DOHH2 (cell line): ENCODE results near the gene ZNF366.

ENCODE experiments used
- H3F3A ChIP-seq: fragments of 200-600 bp; sonication (generic), shearing (Covaris generic); 2 replicates; pipeline ENCODE4 v1.6.0; 2016; ENCODE audit warnings: antibody characterized with exemption, mild to moderate bottlenecking; ENCODE audit not compliant: control insufficient read depth, insufficient read depth
- H3K27ac ChIP-seq: fragments of 200-600 bp; sonication (generic); 2 replicates; pipeline ENCODE4 v1.5.1; 2014; ENCODE audit warnings: low read depth, mild to moderate bottlenecking, low read length, moderate library complexity
- H3K27me3 ChIP-seq: fragments of 200-600 bp; sonication (generic); 2 replicates; pipeline ENCODE4 v1.6.1; 2014; ENCODE audit warnings: mild to moderate bottlenecking, low read length, mixed read lengths; ENCODE audit not compliant: control insufficient read depth
- H3K36me3 ChIP-seq: fragments of 200-600 bp; sonication (generic); 2 replicates; pipeline ENCODE4 v1.6.1; 2014; ENCODE audit warnings: mild to moderate bottlenecking, low read length, moderate library complexity, mixed read lengths; ENCODE audit not compliant: control insufficient read depth
- H3K4me1 ChIP-seq: fragments of 200-600 bp; sonication (generic); 2 replicates; pipeline ENCODE4 v1.6.1; 2014; ENCODE audit warnings: mild to moderate bottlenecking, low read length, mixed read lengths; ENCODE audit not compliant: control insufficient read depth
- H3K4me2 ChIP-seq: fragments of 200-600 bp; sonication (generic); 2 replicates; pipeline ENCODE4 v1.6.0; 2014; ENCODE audit warnings: mild to moderate bottlenecking, low read length, moderate library complexity
- H3K4me3 ChIP-seq: fragments of 200-600 bp; sonication (generic); 2 replicates; pipeline ENCODE4 v1.5.1; 2014; ENCODE audit warnings: mild to moderate bottlenecking, low read length, mixed read lengths
- H3K79me2 ChIP-seq: fragments of 200-600 bp; sonication (generic); 2 replicates; pipeline ENCODE4 v1.6.1; 2014; ENCODE audit warnings: mild to moderate bottlenecking, low read length, mixed read lengths; ENCODE audit not compliant: control insufficient read depth
- H3K9me2 ChIP-seq: fragments of 200-600 bp; sonication (generic); replicated peaks from 2 replicates; pipeline ENCODE4 v1.6.1; 2014; ENCODE audit warnings: mild to moderate bottlenecking, low read length, mixed read lengths; ENCODE audit not compliant: control insufficient read depth
- H3K9me3 ChIP-seq: fragments of 200-600 bp; sonication (generic); 2 replicates; pipeline ENCODE4 v1.6.1; 2014; ENCODE audit warnings: antibody characterized with exemption, low read length, mixed read lengths; ENCODE audit not compliant: control insufficient read depth, insufficient read depth
- H4K20me1 ChIP-seq: fragments of 200-600 bp; sonication (generic); 2 replicates; pipeline ENCODE4 v1.6.0; 2014; ENCODE audit warnings: low read depth, mild to moderate bottlenecking, antibody characterized with exemption, low read length, moderate library complexity; ENCODE audit not compliant: control insufficient read depth, insufficient read depth
- EZH2phosphoT487 ChIP-seq: fragments of 200-600 bp; sonication (generic); IDR thresholded peaks from 2 replicates; pipeline ENCODE4 v1.6.1; 2017; ENCODE audit warnings: borderline replicate concordance, mild to moderate bottlenecking, antibody characterized with exemption, low read length, moderate library complexity, mixed read lengths
- TF ChIP-seq, protein P1 (sequence below): fragments of 200-600 bp; sonication (generic); IDR thresholded peaks from one replicate; pipeline ENCODE4 v1.5.1; 2014; ENCODE audit warnings: antibody characterized with exemption, mild to moderate bottlenecking, low read depth, low read length; ENCODE audit not compliant: poor library complexity, severe bottlenecking

The ZNF366 gene

DNA sequence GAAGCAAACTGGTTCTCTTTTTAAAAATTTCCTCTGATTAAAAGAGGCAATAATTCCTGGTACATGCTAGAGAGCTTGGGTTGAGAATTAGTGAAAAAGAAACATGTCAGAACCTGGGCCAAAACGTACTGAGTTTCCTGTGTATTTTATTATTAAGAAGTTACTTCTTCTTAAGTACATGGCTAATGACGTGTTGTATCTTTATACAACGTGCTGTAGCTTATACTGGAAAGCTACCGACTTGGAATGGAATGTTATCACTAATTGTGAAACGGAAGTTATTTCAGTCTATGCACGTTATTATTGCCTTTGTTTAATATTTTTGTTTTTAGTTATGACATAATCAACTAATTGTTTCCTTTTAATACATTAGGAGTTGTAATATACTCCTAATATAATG lies 43.1 kb downstream of the ZNF366 start:
- Histone ChIP-seq H3K36me3 (no peaks in the 10 kb centered on the region), H3K79me2 (no peaks in the 10 kb centered on the region), H3K27me3 (peaks cover 9% of the 10 kb centered on the region), H3K9me3 (no peaks in the 10 kb centered on the region), H3K9me2 (no peaks in the 10 kb centered on the region), H3K4me1 (no peaks in the 10 kb centered on the region), H4K20me1 (no peaks in the 10 kb centered on the region), H3K27ac (no peak overlapping the region), H3F3A (no peaks in the 10 kb centered on the region), H3K4me2 (no peak overlapping the region), H3K4me3 (no peak overlapping the region)
- TF ChIP-seq EZH2phosphoT487, result no peak
- TF ChIP-seq, protein P1, sequence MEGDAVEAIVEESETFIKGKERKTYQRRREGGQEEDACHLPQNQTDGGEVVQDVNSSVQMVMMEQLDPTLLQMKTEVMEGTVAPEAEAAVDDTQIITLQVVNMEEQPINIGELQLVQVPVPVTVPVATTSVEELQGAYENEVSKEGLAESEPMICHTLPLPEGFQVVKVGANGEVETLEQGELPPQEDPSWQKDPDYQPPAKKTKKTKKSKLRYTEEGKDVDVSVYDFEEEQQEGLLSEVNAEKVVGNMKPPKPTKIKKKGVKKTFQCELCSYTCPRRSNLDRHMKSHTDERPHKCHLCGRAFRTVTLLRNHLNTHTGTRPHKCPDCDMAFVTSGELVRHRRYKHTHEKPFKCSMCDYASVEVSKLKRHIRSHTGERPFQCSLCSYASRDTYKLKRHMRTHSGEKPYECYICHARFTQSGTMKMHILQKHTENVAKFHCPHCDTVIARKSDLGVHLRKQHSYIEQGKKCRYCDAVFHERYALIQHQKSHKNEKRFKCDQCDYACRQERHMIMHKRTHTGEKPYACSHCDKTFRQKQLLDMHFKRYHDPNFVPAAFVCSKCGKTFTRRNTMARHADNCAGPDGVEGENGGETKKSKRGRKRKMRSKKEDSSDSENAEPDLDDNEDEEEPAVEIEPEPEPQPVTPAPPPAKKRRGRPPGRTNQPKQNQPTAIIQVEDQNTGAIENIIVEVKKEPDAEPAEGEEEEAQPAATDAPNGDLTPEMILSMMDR, result no peak

DNA sequence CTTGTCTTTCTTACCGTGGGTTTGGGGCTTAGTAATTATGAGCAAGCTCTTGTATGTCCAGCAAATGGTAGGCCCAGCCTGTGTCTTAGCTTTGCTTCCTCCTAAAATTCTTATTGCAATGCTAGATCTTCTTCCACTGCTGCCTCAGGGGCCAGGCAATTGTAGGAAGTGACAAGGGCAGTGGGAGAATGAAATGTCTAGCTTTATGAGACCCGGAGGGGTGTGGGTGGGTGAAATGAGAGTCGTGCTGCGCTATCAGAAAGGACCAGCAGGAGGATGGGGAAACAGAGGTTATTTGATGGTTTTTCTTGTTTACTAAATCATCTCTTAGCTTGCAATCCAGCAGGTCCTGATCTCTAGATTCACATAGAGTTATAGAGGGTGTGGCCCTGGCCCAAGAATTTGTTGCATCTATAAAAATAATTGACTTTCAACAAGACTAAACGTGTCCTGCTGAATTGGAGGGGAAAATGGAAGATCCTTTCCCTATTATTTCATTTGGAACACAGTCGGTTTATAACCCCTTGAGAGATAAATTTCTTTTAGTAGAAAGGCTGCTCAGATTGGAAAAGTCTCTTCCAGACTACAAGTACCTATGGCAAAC lies 43.7 kb downstream of the ZNF366 start:
- no peaks in the 10 kb centered on the region for H3K9me3 ChIP-seq
- TF ChIP-seq, protein P1, result no peak
- no peak for TF ChIP-seq EZH2phosphoT487
- no peaks in the 10 kb centered on the region for H3K36me3 ChIP-seq
- H3K79me2 ChIP-seq, result no peaks in the 10 kb centered on the region
- no peaks in the 10 kb centered on the region for H3F3A ChIP-seq
- H4K20me1 ChIP-seq, result no peaks in the 10 kb centered on the region
- H3K27ac ChIP-seq, result no peak overlapping the region
- H3K4me2 ChIP-seq, result no peak overlapping the region
- H3K4me3 ChIP-seq, result no peak overlapping the region
- peaks cover 6% of the 10 kb centered on the region for H3K27me3 ChIP-seq
- H3K9me2 ChIP-seq, result no peaks in the 10 kb centered on the region
- no peaks in the 10 kb centered on the region for H3K4me1 ChIP-seq

DNA sequence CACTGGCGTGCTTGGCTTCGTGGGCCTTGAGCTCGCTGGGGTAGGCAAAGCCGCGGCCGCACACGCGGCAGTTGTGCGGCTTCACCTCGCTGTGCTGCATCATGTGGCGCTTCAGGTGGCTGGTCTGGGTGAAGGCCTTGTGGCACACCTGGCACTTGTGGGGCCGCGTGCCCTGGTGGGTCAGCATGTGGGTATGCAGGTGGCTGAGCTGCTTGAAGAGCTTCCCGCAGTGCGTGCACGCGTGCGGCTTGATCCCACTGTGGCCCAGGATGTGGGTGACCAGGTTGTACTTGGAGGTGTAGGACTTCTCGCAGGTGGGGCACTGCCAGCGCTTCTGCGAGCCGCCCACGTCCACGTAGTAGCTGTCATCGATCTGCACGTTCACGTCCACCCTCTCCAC lies 46.8 kb downstream of the ZNF366 start:
- Histone ChIP-seq H3K4me3 (no peak overlapping the region), H3F3A (no peaks in the 10 kb centered on the region)

More for the DNA sequence above, 46.8 kb downstream of the ZNF366 start:
- Histone ChIP-seq H3K4me1 (no peaks in the 10 kb centered on the region), H4K20me1 (no peaks in the 10 kb centered on the region), H3K4me2 (no peak overlapping the region), H3K9me2 (no peaks in the 10 kb centered on the region), H3K27ac (no peak overlapping the region), H3K79me2 (no peaks in the 10 kb centered on the region), H3K36me3 (no peaks in the 10 kb centered on the region), H3K27me3 (peaks cover under 1% of the 10 kb centered on the region; the same call in 1 of the 2 replicates), H3K9me3 (no peaks in the 10 kb centered on the region)
- TF ChIP-seq, protein P1, result no peak
- no peak for TF ChIP-seq EZH2phosphoT487
